ENCODE results near the gene RGS4. TPM values are rescaled to one million over a fixed set of nuclear protein-coding genes. Genes with fewer than 3 reads are reported as not detected.

RGS4 gene
- total RNA-seq, 3 donors from 2014 or later, result 2.0 to 6.7 TPM; not detected in 1

- no peak for DNase-seq (ENCODE audit: low spot score in 2 of 2)
- no peaks in the 10 kb centered on the region for H3K4me1 ChIP-seq
- H3K27ac ChIP-seq, result no peak overlapping the region
- H3K4me3 ChIP-seq, result no peak overlapping the region
- intact Hi-C loops (cut with DNase I; ENCODE audit: low total_unique reads), result no loop called here
- TF ChIP-seq CTCF (IDR thresholded peaks at IDR 0.05), result no peak
- no peaks in the 10 kb centered on the region for H3K36me3 ChIP-seq
- H3K27me3 ChIP-seq, result no peaks in the 10 kb centered on the region
- H3K9me3 ChIP-seq, result no peaks in the 10 kb centered on the region
These were observed 8.0 kb downstream of the RGS4 start for GRCh38 chr1:163076981-163077761.

GRCh38 chr1:163082971-163083370 lies 13.8 kb downstream of the RGS4 start:
- intact Hi-C loops (cut with DNase I; ENCODE audit: low total_unique reads), result no loop called here
- Histone ChIP-seq H3K36me3 (no peaks in the 10 kb centered on the region), H3K9me3 (no peaks in the 10 kb centered on the region), H3K4me1 (no peaks in the 10 kb centered on the region), H3K4me3 (no peak overlapping the region), H3K27ac (no peak overlapping the region), H3K27me3 (no peaks in the 10 kb centered on the region)
- TF ChIP-seq POLR2A (IDR thresholded peaks at IDR 0.05) (no peak), POLR2AphosphoS5 (IDR thresholded peaks at IDR 0.05) (no peak), CTCF (IDR thresholded peaks at IDR 0.05) (no peak)
- DNase-seq (ENCODE audit: low spot score in 2 of 2), result no peak

GRCh38 chr1:163083690-163084089 lies 14.5 kb downstream of the RGS4 start:
- H3K27ac ChIP-seq, result no peak overlapping the region
- H3K4me1 ChIP-seq, result no peaks in the 10 kb centered on the region
- no peak overlapping the region for H3K4me3 ChIP-seq
- DNase-seq (ENCODE audit: low spot score in 2 of 2), result no peak
- intact Hi-C loops (cut with DNase I; ENCODE audit: low total_unique reads), result no loop called here
- no peaks in the 10 kb centered on the region for H3K27me3 ChIP-seq
- H3K36me3 ChIP-seq, result peaks cover 4% of the 10 kb centered on the region
- no peak for TF ChIP-seq POLR2A (IDR thresholded peaks at IDR 0.05)
- TF ChIP-seq CTCF (IDR thresholded peaks at IDR 0.05), result no peak
- TF ChIP-seq POLR2AphosphoS5 (IDR thresholded peaks at IDR 0.05), result no peak
- H3K9me3 ChIP-seq, result no peaks in the 10 kb centered on the region

GRCh38 chr1:163084330-163084729 lies 15.2 kb downstream of the RGS4 start:
- no peak for DNase-seq (ENCODE audit: low spot score in 2 of 2)
- Histone ChIP-seq H3K4me3 (no peak overlapping the region), H3K27me3 (no peaks in the 10 kb centered on the region), H3K4me1 (no peaks in the 10 kb centered on the region), H3K36me3 (peaks cover 4% of the 10 kb centered on the region), H3K27ac (no peak overlapping the region), H3K9me3 (no peaks in the 10 kb centered on the region)
- intact Hi-C loops (cut with DNase I; ENCODE audit: low total_unique reads), result no loop called here
- TF ChIP-seq CTCF (IDR thresholded peaks at IDR 0.05) (no peak), POLR2A (IDR thresholded peaks at IDR 0.05) (no peak), POLR2AphosphoS5 (IDR thresholded peaks at IDR 0.05) (no peak)

- intact Hi-C loops (cut with DNase I; ENCODE audit: low total_unique reads), result no loop called here
- Histone ChIP-seq H3K27me3 (no peaks in the 10 kb centered on the region), H3K27ac (no peak overlapping the region), H3K4me3 (no peak overlapping the region), H3K9me3 (no peaks in the 10 kb centered on the region), H3K36me3 (peaks cover 4% of the 10 kb centered on the region), H3K4me1 (no peaks in the 10 kb centered on the region)
- no peak for DNase-seq (ENCODE audit: low spot score in 2 of 2)
- TF ChIP-seq CTCF (IDR thresholded peaks at IDR 0.05), result no peak
- no peak for TF ChIP-seq POLR2A (IDR thresholded peaks at IDR 0.05)
- TF ChIP-seq POLR2AphosphoS5 (IDR thresholded peaks at IDR 0.05), result no peak
These were observed 16.1 kb downstream of the RGS4 start for GRCh38 chr1:163085041-163085903.
